ENCODE results near the gene HIPK3.
"Not testable (repeated sequence)": the region's sequence is repeated elsewhere in the genome, so short reads cannot be mapped to it uniquely, and the experiment has no call there.

Gene HIPK3

DNA sequence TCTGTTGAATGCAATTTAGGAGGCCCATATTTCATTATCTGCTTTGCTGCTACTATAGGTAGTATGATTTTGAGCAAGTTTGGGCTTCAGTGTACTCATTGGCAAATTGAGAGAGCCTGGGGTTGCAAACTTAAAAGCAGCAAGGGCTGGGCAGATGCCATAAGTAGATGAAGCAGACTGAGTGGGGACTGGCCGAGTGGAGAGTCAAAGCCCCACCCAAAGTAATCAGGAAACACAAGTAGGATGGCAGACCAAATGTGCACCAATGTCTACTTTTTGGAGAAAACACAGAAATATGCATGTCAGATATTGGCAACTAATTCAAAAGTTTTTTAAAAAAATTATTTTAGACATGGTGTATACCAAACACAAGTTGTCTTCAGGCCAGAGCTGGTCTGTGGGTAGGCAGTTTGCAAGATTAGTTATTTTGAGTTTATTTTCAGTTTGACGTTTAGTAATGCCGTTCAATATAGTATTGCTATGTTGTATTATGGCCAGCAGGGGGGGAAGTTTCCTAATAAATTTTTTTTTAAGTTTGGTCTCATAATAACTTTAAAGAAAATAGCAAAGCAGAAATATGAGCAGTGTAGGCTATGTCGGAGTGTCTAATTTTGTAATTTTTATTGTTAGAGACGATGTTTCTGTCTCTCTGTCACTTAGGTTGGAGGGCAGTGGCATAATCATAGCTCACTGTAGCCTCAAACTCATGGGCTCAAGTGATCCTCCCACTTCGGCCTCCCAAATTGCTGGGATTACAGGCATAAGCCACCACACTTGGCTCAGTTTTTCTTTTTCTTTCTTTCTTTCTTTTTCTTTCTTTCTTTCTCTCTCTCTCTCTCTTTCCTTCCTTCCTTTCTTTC lies 105.1 kb downstream of the HIPK3 start:
- Histone ChIP-seq H3K79me2 (ENCODE audit: insufficient read depth, low read length) (no peaks in the 10 kb centered on the region), H3K27me3 (ENCODE audit: insufficient read depth, low read length, poor library complexity) (peaks cover 7% of the 10 kb centered on the region), H2AFZ (ENCODE audit: low read depth, low read length) (no peak overlapping the region), H3K9me3 (ENCODE audit: insufficient read depth, low read length, severe bottlenecking) (no peaks in the 10 kb centered on the region), H3K27ac (ENCODE audit: low read length) (no peak overlapping the region), H3K36me3 (ENCODE audit: insufficient read depth, low read length) (no peaks in the 10 kb centered on the region), H4K20me1 (ENCODE audit: insufficient read depth, low read length) (no peaks in the 10 kb centered on the region), H3K4me3 (ENCODE audit: low read depth in 1 of 2, low read length in 2 of 2) (no peak overlapping the region), H3K4me1 (ENCODE audit: insufficient read depth, low read length) (0 out of 2 replicates have a peak, but pooled peaks cover 3% of the 10 kb centered on the region), H3K4me2 (ENCODE audit: insufficient read depth, low read length) (peak overlapping the region; percentile 24; the same call in 1 of the 2 replicates), H3K9ac (ENCODE audit: low read depth, low read length) (no peak overlapping the region)
- ATAC-seq (ENCODE audit: insufficient read depth, low read depth) (peak; percentile 71), DNase-seq (no peak)
- TF ChIP-seq EZH2 (IDR thresholded peaks at IDR 0.05; ENCODE audit: borderline replicate concordance, low read depth, low read length, severe bottlenecking) = no peak
- TF ChIP-seq, protein P1, sequence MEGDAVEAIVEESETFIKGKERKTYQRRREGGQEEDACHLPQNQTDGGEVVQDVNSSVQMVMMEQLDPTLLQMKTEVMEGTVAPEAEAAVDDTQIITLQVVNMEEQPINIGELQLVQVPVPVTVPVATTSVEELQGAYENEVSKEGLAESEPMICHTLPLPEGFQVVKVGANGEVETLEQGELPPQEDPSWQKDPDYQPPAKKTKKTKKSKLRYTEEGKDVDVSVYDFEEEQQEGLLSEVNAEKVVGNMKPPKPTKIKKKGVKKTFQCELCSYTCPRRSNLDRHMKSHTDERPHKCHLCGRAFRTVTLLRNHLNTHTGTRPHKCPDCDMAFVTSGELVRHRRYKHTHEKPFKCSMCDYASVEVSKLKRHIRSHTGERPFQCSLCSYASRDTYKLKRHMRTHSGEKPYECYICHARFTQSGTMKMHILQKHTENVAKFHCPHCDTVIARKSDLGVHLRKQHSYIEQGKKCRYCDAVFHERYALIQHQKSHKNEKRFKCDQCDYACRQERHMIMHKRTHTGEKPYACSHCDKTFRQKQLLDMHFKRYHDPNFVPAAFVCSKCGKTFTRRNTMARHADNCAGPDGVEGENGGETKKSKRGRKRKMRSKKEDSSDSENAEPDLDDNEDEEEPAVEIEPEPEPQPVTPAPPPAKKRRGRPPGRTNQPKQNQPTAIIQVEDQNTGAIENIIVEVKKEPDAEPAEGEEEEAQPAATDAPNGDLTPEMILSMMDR (IDR thresholded peaks at IDR 0.05; ENCODE audit: borderline replicate concordance, extremely low read depth, low read length, poor library complexity, severe bottlenecking) = peak; percentile 76

DNA sequence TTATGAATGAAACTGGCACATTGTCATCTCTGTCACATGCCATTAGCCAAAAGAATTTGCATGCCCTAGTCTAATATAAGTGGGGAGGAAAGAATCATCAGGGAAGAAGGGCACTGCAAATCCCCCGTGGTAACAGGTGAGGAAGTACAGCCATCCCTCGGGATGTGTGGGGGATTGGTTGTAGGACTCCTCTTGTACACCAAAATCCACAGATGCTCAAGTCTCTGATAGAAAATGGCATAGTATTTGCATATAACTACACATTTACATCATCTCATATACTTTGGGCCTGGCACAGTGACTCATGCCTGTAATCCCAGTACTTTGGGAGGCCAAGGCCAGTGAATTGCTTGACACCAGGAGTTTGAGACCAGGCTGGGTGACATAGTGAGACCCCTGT lies 109.7 kb downstream of the HIPK3 start:
- Histone ChIP-seq H3K4me1 (ENCODE audit: insufficient read depth, low read length) (0 out of 2 replicates have a peak, but pooled peaks cover 3% of the 10 kb centered on the region), H3K4me3 (ENCODE audit: low read depth in 1 of 2, low read length in 2 of 2) (no peak overlapping the region), H4K20me1 (ENCODE audit: insufficient read depth, low read length) (no peaks in the 10 kb centered on the region), H3K27ac (ENCODE audit: low read length) (no peak overlapping the region), H2AFZ (ENCODE audit: low read depth, low read length) (no peak overlapping the region), H3K36me3 (ENCODE audit: insufficient read depth, low read length) (no peaks in the 10 kb centered on the region), H3K9ac (ENCODE audit: low read depth, low read length) (no peak overlapping the region), H3K9me3 (ENCODE audit: insufficient read depth, low read length, severe bottlenecking) (no peaks in the 10 kb centered on the region), H3K79me2 (ENCODE audit: insufficient read depth, low read length) (no peaks in the 10 kb centered on the region), H3K27me3 (ENCODE audit: insufficient read depth, low read length, poor library complexity) (peaks cover 7% of the 10 kb centered on the region), H3K4me2 (ENCODE audit: insufficient read depth, low read length) (no peak overlapping the region)
- ATAC-seq (ENCODE audit: insufficient read depth, low read depth) (no peak), DNase-seq (no peak)
- TF ChIP-seq EZH2 (IDR thresholded peaks at IDR 0.05; ENCODE audit: borderline replicate concordance, low read depth, low read length, severe bottlenecking) = no peak
- TF ChIP-seq, protein P1 (IDR thresholded peaks at IDR 0.05; ENCODE audit: borderline replicate concordance, extremely low read depth, low read length, poor library complexity, severe bottlenecking) = no peak

DNA sequence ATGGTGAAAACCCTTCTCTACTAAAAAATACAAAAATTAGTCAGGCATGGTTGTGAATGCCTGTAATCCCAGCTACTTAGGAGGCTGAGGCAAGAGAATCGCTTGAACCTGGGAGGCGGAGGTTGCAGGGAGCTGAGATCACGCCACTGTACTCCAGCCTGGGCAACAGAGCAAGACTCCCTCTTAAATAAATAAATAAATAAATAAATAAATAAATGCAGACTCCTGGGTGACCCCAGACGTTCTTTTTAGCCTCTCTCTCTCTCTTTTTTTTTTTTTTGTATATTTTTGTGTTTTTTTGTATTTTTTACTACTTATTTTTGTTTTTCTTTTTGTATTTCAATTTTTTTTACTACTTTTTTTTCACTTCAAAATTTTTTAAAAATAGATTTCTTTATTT lies 111.3 kb downstream of the HIPK3 start:
- not testable (repeated sequence) for H3K9ac ChIP-seq (ENCODE audit: low read depth, low read length); H3K4me2 ChIP-seq (ENCODE audit: insufficient read depth, low read length); H3K79me2 ChIP-seq (ENCODE audit: insufficient read depth, low read length); H3K4me1 ChIP-seq (ENCODE audit: insufficient read depth, low read length); H4K20me1 ChIP-seq (ENCODE audit: insufficient read depth, low read length); H3K36me3 ChIP-seq (ENCODE audit: insufficient read depth, low read length); ATAC-seq (ENCODE audit: insufficient read depth, low read depth); H3K4me3 ChIP-seq (ENCODE audit: low read depth in 1 of 2, low read length in 2 of 2); H2AFZ ChIP-seq (ENCODE audit: low read depth, low read length); H3K9me3 ChIP-seq (ENCODE audit: insufficient read depth, low read length, severe bottlenecking); H3K27ac ChIP-seq (ENCODE audit: low read length); DNase-seq; H3K27me3 ChIP-seq (ENCODE audit: insufficient read depth, low read length, poor library complexity)

DNA sequence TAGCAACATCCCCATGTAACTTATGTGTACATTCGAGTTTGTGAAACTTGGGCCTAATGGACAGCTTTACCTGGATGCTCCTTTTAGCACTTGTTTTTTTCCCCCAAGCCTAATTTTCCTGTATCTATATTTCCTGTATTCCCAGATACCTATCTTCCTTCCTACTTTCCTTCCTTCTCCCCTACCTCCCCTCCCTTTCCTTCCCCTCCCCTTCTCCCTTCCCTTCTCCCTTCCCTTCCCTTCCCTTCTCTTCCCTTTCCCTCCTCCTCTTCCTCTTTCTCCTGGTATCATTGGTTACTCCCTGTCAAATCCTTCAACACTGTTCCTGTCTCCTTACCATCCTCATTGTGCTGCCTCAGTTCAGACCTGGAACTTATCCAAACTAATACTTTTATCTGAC lies 111.8 kb downstream of the HIPK3 start:
- H3K27me3 ChIP-seq (ENCODE audit: insufficient read depth, low read length, poor library complexity) = peaks cover 7% of the 10 kb centered on the region
- H4K20me1 ChIP-seq (ENCODE audit: insufficient read depth, low read length) = no peaks in the 10 kb centered on the region
- no peak for ATAC-seq (ENCODE audit: insufficient read depth, low read depth)
- no peak for DNase-seq
- H3K36me3 ChIP-seq (ENCODE audit: insufficient read depth, low read length) = no peaks in the 10 kb centered on the region
- H3K79me2 ChIP-seq (ENCODE audit: insufficient read depth, low read length) = no peaks in the 10 kb centered on the region
- no peak overlapping the region for H2AFZ ChIP-seq (ENCODE audit: low read depth, low read length)
- no peak overlapping the region for H3K9ac ChIP-seq (ENCODE audit: low read depth, low read length)
- no peak overlapping the region for H3K4me3 ChIP-seq (ENCODE audit: low read depth in 1 of 2, low read length in 2 of 2)
- H3K9me3 ChIP-seq (ENCODE audit: insufficient read depth, low read length, severe bottlenecking) = no peaks in the 10 kb centered on the region
- no peak overlapping the region for H3K4me2 ChIP-seq (ENCODE audit: insufficient read depth, low read length)
- TF ChIP-seq EZH2 (IDR thresholded peaks at IDR 0.05; ENCODE audit: borderline replicate concordance, low read depth, low read length, severe bottlenecking) = no peak
- TF ChIP-seq, protein P1 (IDR thresholded peaks at IDR 0.05; ENCODE audit: borderline replicate concordance, extremely low read depth, low read length, poor library complexity, severe bottlenecking) = no peak
- no peaks in the 10 kb centered on the region for H3K4me1 ChIP-seq (ENCODE audit: insufficient read depth, low read length)
- no peak overlapping the region for H3K27ac ChIP-seq (ENCODE audit: low read length)
